GM10248 (cell line): Measurements from ENCODE around the gene INSIG1.

Experiments used
- CTCF ChIA-PET: fragments of 300-600 bp; sonication (Branson Sonifier 250); formaldehyde crosslinking; extraction: SDS; loops from one replicate; lab custom pipeline; 2021; ENCODE audit warnings: antibody characterized with exemption; lab: Yijun Ruan, JAX
- POLR2A ChIA-PET: fragments of 350-650 bp; sonication (Branson Sonifier 250); formaldehyde crosslinking; extraction: SDS; loops from one replicate; lab custom pipeline; 2020; ENCODE audit warnings: antibody characterized with exemption; lab: Yijun Ruan, JAX
- DNase-seq: peaks from one replicate; pipeline ENCODE4 v3.0.0; 2012; ENCODE audit errors: extremely low spot score
- TF ChIP-seq, protein P1 (sequence below): IDR thresholded peaks from 2 replicates; pipeline ENCODE4 v1.5.1; 2012; ENCODE audit warnings: mild to moderate bottlenecking, low read depth; ENCODE audit errors: extremely low read depth, missing control alignments, control extremely low read depth

INSIG1 gene

GRCh38 chr7:155265144-155265543 lies 32.5 kb upstream of the INSIG1 start:
- DNase-seq, result no peak
- TF ChIP-seq, protein P1, sequence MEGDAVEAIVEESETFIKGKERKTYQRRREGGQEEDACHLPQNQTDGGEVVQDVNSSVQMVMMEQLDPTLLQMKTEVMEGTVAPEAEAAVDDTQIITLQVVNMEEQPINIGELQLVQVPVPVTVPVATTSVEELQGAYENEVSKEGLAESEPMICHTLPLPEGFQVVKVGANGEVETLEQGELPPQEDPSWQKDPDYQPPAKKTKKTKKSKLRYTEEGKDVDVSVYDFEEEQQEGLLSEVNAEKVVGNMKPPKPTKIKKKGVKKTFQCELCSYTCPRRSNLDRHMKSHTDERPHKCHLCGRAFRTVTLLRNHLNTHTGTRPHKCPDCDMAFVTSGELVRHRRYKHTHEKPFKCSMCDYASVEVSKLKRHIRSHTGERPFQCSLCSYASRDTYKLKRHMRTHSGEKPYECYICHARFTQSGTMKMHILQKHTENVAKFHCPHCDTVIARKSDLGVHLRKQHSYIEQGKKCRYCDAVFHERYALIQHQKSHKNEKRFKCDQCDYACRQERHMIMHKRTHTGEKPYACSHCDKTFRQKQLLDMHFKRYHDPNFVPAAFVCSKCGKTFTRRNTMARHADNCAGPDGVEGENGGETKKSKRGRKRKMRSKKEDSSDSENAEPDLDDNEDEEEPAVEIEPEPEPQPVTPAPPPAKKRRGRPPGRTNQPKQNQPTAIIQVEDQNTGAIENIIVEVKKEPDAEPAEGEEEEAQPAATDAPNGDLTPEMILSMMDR, result no peak
- ChIA-PET CTCF (no interaction called here), POLR2A (no interaction called here)

GRCh38 chr7:155265961-155266360 lies 31.7 kb upstream of the INSIG1 start:
- POLR2A ChIA-PET, result no interaction called here
- CTCF ChIA-PET, result no interaction called here
- TF ChIP-seq, protein P1, result no peak
- DNase-seq, result no peak

GRCh38 chr7:155266440-155266839 lies 31.2 kb upstream of the INSIG1 start:
- CTCF ChIA-PET, result no interaction called here
- POLR2A ChIA-PET, result no interaction called here
- no peak for DNase-seq
- TF ChIP-seq, protein P1, result no peak

DNA sequence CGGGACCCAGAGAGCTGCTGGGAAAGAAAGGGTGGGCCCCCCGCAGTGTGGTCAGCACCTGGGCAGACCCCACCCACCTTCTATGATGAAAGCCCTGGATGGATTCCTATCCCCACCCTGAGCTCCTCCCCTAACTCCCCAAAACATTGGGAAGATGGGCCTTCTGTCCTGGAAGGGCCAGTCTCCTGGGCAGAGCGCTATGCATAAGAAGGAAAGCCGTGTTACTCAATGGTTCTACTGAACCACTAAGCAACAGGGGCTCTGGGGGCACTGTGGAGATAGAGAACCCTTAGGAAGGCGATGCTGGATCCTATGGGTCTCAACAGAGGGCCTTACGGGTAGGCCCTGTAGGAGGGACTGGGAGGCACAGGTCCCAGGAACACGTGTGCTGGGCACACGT lies 30.7 kb upstream of the INSIG1 start:
- ChIA-PET CTCF (no interaction called here), POLR2A (no interaction called here)
- TF ChIP-seq, protein P1, result no peak
- DNase-seq, result no peak

DNA sequence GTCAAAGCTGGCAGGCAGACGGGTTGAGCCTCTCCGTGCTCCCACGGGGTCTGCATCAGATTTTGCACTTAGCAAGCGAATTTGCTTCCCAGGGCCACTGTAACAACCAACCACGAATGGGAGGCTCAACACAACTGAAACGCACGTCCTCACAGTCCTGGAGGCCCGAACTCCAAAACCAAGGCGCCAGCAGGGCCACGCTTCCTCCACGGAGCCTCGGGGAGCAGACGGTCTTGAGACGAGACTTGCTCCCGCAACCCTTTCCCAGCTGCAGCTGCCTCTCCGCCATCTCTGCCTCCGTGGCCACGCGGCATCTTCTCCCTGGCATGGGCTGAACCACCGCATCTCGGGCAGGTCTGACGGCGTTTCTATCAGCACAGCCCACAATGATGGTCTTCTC lies 30.2 kb upstream of the INSIG1 start:
- ChIA-PET POLR2A (no interaction called here), CTCF (no interaction called here)
- DNase-seq, result no peak
- TF ChIP-seq, protein P1, result no peak

- ChIA-PET CTCF (no interaction called here), POLR2A (no interaction called here)
- DNase-seq, result no peak
- TF ChIP-seq, protein P1, result no peak
Measured at GRCh38 chr7:155268211-155268610, 29.5 kb upstream of the INSIG1 start.
